ENCODE data around the gene PRODH2.

- no peak for TF ChIP-seq CTCF (IDR thresholded peaks at IDR 0.05)
- peak; percentile 85 to 94 for TF ChIP-seq POLR2AphosphoS5 (IDR thresholded peaks at IDR 0.05)
- TF ChIP-seq EP300 (IDR thresholded peaks at IDR 0.05): no peak
- peak; percentile 34 to 83 (median 70) for TF ChIP-seq POLR2A (IDR thresholded peaks at IDR 0.05)
Observed at GRCh38 chr19:35757749-35758608, 54.7 kb downstream of the PRODH2 start, which contains the start of gene PROSER3.
